Cortex of kidney (tissue), 1 donor: Measurements from ENCODE around the gene ABCG2.

ENCODE experiments used
- DNase-seq: peaks from one replicate; lab custom pipeline; 2025; lab: John Stamatoyannopoulos, UW

The ABCG2 gene

GRCh38 chr4:88064410-88064809 lies 94.0 kb downstream of the ABCG2 start:
- no peak for DNase-seq

- DNase-seq: no peak
These were observed 94.7 kb downstream of the ABCG2 start for GRCh38 chr4:88063634-88064296.

GRCh38 chr4:88062843-88063242 lies 95.6 kb downstream of the ABCG2 start:
- no peak for DNase-seq

DNA sequence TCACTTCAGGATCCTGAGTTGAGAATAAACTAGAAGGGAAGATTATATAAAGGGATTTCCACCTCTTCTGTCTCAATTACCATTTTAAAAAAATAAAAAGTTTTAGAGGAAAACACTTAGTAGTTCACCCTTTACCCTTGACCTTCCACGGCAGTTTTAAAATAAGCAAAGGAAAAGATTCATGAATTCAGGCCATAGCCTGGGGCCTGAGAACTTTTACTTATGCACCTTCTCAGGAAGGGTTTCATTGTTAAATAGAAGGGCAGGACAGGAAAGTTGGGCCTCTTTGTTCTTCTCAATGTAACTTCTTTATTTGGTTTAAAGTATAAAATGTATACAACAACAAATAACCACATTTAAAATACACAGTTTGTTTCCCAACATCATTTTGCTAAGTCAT lies 96.1 kb downstream of the ABCG2 start:
- DNase-seq: no peak

DNA sequence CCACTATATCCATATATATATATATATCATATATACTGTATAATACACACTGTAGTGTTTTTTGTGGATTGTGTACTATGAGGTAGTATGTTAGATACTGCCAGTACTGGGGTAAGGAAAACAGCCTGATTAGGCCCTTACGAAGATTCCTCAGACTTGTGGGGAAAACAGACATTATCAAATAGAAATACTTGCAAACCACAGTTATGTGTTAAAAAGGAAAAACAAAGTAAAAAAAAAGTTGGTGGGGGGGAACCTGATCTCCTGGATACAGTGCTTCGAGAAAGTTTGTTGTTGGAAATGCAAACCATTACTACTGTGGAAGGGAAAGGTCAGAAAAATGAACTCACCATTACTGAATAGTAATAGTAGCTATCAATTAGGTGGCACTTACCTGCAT lies 98.0 kb downstream of the ABCG2 start:
- no peak for DNase-seq

DNA sequence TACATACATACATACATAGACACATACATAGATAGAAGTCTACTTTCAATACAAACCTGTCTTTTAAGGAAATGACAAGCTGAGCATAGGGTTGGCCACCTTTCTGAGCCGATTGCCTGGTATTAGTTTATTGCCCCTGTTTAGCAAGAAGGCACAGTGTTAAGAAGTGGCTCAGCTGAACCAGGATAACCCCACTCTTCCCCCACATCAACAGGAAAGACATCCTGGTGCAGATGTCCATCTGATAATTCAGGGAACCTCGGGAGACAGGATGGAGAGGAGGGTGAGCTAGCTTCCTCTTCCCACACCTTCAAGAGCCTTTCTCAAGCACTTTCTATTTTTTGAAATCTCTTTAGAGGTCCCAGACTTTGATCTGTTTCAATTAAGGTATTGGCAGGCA lies 98.7 kb downstream of the ABCG2 start:
- no peak for DNase-seq

DNA sequence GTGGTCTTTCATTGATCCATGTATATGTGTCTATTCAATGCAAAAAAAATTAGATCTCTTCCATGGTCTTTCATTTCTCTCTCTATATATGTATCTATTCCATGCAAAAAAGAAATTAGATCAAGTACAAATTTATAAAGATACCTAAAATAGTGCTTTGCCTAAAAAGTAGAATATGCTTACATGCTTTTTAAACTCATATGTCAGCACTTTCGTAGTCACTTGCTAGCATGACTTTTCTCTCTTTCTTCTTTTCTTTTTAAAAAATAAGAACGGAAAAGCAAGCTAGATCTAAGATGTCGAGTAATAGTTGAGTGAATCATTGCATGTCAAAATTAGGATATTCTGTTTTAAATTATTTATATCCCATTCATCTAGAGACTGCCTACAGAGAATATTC lies 100.1 kb downstream of the ABCG2 start:
- DNase-seq: no peak

- no peak for DNase-seq
These were observed 103.5 kb downstream of the ABCG2 start for GRCh38 chr4:88054901-88055300.

GRCh38 chr4:88054229-88054628 lies 104.2 kb downstream of the ABCG2 start:
- no peak for DNase-seq

DNA sequence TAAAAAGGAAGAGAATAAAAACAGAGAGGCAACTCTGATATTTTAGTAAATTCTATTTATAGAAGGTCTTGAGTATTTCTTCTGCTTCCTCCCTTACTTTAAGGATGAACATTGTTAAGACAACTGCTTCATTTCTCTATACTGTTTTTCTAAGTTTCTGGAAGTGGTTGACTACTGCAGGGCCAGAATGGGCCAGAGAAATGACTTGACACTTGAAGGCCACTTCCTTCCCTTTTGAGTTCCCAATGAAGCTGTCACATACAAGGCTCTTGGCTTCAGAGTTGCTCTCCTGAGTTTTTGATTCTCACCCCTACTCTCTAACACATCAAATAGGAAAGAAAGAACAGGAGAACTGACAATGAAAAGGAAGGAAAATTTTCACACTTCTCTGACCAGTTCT lies 113.4 kb downstream of the ABCG2 start:
- DNase-seq: no peak

DNA sequence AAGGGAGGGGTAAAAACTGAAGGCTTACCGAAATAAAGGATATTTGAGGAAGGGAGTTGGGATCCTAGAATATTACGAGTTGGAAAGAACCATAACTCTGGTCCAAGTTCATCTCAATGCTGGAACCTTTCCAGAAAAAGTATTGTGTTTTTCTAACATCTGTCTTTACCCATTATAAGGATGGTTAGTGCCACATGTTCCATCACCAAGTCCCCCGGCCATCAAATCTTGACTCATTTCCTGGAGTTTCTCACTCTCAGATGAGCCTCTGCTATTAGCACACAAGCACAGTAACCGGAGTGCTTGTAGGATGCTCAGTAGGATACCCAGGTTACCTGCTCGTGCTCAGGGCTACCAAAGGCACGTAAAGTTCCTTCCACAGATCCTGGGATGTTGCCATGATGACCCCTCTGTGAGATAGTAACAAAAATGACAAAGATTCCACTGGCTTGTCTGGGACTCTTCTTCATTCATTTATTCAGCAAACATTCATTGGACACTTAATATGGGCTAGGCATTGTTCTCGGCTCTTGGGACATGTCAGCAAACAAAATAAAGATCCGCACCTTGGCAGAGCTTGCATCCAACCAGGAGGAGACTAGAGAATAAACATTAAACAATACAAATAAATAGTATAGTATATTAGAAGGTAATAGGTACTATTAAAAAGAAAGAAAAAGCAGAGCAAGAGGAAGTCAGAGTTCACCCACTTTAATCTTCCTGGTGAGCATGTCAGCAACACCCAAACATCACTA lies 114.7 kb downstream of the ABCG2 start:
- no peak for DNase-seq

GRCh38 chr4:88043001-88043400 lies 115.4 kb downstream of the ABCG2 start:
- no peak for DNase-seq

- no peak for DNase-seq
These were observed 116.8 kb downstream of the ABCG2 start for GRCh38 chr4:88041626-88042025.

DNA sequence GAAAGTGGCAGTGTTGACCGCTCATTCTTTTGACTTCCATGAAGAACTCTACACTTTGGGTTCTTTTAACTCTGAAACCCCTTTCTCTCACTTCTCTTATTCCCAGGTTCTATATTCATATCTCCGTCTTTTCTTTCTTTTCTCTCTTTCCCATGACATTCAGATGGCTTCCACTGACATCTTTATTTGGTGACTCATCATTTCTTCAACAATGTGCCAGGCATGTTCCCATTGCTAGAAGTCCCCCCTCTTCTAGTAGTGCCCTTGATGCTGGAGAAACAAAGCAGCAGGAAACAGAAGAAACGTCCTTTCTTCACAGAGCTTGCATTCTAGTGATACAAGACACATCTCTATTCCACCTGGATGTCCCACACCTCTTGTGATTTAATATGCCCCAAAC lies 117.7 kb downstream of the ABCG2 start:
- no peak for DNase-seq
